CD4-positive, alpha-beta T cell treated with Interleukin-17A for 1 hour (primary cell): ENCODE data around the gene CCNF.

Source experiments
- DNase-seq: peaks from one replicate; pipeline ENCODE4 v3.0.0-alpha.2; 2020

Gene CCNF

GRCh38 chr16:2458887-2459646 lies 29.8 kb downstream of the CCNF start:
- no peak for DNase-seq

GRCh38 chr16:2459647-2460390 lies 30.6 kb downstream of the CCNF start, which contains the start of gene TEDC2:
Gene TEDC2, plus strand, starts transcription at chr16:2460109. Its CDS starts 36 bp downstream, at chr16:2460145.
- peak; percentile 96 for DNase-seq

GRCh38 chr16:2460391-2460713 lies 31.1 kb downstream of the CCNF start:
- no peak for DNase-seq

- no peak for DNase-seq
These were observed 31.7 kb downstream of the CCNF start for GRCh38 chr16:2460916-2461315.

GRCh38 chr16:2462031-2462866 lies 33.0 kb downstream of the CCNF start:
- no peak for DNase-seq

GRCh38 chr16:2464333-2464732 lies 35.1 kb downstream of the CCNF start:
- DNase-seq, result no peak

- no peak for DNase-seq
These were observed 36.6 kb downstream of the CCNF start for GRCh38 chr16:2465653-2466415.

- DNase-seq, result no peak
These were observed 37.6 kb downstream of the CCNF start for GRCh38 chr16:2466667-2467527.

- no peak for DNase-seq
These were observed 38.4 kb downstream of the CCNF start for GRCh38 chr16:2467528-2468232.

- DNase-seq, result peak; percentile 19
These were observed 39.0 kb downstream of the CCNF start for GRCh38 chr16:2468233-2468724.

- DNase-seq, result no peak
These were observed 39.6 kb downstream of the CCNF start for GRCh38 chr16:2468725-2469398.

- no peak for DNase-seq
These were observed 40.4 kb downstream of the CCNF start for GRCh38 chr16:2469399-2470233.

GRCh38 chr16:2470234-2470601 lies 41.0 kb downstream of the CCNF start:
- DNase-seq, result no peak

GRCh38 chr16:2470603-2471015 lies 41.4 kb downstream of the CCNF start:
- DNase-seq, result no peak

GRCh38 chr16:2471016-2471652 lies 41.9 kb downstream of the CCNF start, which contains the start of gene NTN3:
Gene NTN3, plus strand, starts transcription at chr16:2471297. Its CDS starts 405 bp downstream, at chr16:2471702.
- DNase-seq, result no peak

GRCh38 chr16:2471653-2472487 lies 42.6 kb downstream of the CCNF start:
- DNase-seq, result no peak

- DNase-seq, result no peak
These were observed 43.2 kb downstream of the CCNF start for GRCh38 chr16:2472488-2472864.
